ENCODE data around the gene HOXA1. TPM values are rescaled to one million over a fixed set of nuclear protein-coding genes. Genes with fewer than 3 reads are reported as not detected.

HOXA1 gene
- total RNA-seq, 1 donor from 2014 or later, result not detected

DNA sequence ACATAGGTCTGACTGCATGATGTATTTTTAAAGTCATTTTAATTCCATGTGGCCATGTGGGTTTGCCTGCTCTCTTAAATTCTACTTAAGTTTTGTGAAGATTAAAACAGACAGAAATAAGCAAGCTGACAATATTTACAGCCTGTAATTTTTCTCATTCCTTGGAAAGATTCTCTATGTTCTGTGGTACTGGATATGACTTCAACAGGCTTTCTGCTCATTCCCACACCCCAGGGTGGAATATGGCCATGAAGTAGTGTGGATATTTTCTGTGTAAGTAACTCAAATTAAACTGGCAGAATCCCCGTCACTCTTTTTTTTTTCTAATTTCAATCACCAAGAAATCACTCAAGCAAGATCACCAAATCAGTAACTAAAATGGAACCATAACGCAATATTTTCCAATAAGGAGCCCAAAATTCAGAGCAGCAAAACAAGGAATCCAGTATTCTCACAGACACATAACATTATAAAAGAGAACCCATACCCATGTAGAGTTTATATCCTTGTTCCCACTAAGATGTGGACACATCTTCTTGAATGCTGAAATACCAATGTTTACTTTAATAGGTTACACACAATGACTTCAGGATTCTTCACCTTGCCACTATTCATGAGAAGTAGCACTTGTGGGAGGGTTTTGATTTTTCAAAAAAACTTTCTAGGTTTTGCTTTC is 42.0 kb upstream of the HOXA1 start:
- Mint-ChIP-seq H3K4me3 (ENCODE audit: unreplicated experiment) (no peak overlapping the region), H3K27me3 (ENCODE audit: unreplicated experiment) (peaks cover 40% of the 10 kb centered on the region), H3K36me3 (ENCODE audit: unreplicated experiment) (peaks cover 5% of the 10 kb centered on the region), H3K4me1 (ENCODE audit: low read depth, unreplicated experiment) (no peaks in the 10 kb centered on the region), H3K27ac (ENCODE audit: unreplicated experiment) (no peak overlapping the region), H3K9me3 (ENCODE audit: unreplicated experiment) (peaks cover 4% of the 10 kb centered on the region)
- TF ChIP-seq, protein P1, sequence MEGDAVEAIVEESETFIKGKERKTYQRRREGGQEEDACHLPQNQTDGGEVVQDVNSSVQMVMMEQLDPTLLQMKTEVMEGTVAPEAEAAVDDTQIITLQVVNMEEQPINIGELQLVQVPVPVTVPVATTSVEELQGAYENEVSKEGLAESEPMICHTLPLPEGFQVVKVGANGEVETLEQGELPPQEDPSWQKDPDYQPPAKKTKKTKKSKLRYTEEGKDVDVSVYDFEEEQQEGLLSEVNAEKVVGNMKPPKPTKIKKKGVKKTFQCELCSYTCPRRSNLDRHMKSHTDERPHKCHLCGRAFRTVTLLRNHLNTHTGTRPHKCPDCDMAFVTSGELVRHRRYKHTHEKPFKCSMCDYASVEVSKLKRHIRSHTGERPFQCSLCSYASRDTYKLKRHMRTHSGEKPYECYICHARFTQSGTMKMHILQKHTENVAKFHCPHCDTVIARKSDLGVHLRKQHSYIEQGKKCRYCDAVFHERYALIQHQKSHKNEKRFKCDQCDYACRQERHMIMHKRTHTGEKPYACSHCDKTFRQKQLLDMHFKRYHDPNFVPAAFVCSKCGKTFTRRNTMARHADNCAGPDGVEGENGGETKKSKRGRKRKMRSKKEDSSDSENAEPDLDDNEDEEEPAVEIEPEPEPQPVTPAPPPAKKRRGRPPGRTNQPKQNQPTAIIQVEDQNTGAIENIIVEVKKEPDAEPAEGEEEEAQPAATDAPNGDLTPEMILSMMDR (IDR thresholded peaks at IDR 0.05; ENCODE audit: partially characterized antibody, unreplicated experiment), result no peak
- DNase-seq, result no peak

DNA sequence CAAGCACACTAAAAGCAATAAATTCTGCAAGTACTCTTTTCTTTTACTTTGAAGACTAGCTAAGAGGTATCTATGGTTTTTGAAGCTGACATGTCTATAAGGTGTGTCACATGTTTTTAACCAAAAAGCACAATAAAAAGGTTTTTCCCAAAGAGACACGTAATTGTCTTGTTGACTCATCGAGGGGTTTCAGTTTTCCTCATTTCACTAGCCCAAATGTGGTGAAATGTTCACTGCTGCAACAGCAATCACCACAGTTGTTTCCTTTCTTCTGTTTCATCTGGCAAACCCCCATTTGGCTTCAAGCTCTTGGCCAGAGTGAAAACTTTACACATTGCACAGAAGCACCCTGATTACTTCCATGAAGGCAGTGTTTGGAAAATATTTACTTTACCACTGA is 38.6 kb upstream of the HOXA1 start:
- Mint-ChIP-seq H3K36me3 (ENCODE audit: unreplicated experiment) (no peaks in the 10 kb centered on the region), H3K4me1 (ENCODE audit: low read depth, unreplicated experiment) (no peaks in the 10 kb centered on the region), H3K27me3 (ENCODE audit: unreplicated experiment) (peaks cover 35% of the 10 kb centered on the region), H3K27ac (ENCODE audit: unreplicated experiment) (no peak overlapping the region), H3K9me3 (ENCODE audit: unreplicated experiment) (peaks cover 5% of the 10 kb centered on the region), H3K4me3 (ENCODE audit: unreplicated experiment) (no peak overlapping the region)
- DNase-seq, result no peak
- TF ChIP-seq, protein P1 (IDR thresholded peaks at IDR 0.05; ENCODE audit: partially characterized antibody, unreplicated experiment), result no peak

DNA sequence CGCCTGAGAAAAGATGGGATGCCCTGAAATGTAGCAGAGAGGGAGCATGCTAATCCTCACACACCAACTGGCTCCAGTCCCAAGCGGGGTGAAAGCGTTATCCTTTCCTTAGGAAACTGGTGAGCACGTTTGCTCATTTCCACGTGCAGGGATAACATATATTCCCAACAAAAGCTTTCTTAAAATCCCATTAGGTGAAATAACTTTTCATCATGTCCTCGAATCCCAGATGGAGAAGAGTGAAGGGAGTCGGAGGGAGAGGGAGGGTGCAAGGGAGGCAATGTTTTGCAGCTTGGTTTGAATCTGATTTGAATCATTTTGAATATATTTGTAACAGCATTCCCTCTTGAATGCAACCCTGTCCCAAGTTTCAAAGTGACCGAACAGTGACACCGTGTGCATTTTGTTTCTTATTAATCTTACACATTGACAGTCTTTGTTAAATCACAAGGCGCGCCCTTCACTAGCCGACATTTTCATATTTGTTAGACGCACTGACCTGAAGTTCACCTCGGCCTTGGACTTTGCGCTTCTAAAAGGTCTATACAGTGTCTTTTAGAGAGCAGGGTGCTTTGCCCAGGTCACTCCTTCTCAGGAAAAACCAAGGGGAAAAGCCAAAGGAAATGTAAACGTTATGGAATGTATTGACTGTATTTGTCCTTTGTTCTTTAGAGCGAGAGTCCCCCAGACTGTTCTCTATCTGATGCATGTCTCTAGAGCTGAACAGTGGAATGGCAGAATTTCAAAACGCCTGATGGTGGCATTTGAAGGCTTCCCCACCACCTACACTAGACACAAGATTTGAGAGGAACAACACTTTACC is 37.8 kb upstream of the HOXA1 start:
- no peak for DNase-seq
- no peaks in the 10 kb centered on the region for H3K36me3 Mint-ChIP-seq (ENCODE audit: unreplicated experiment)
- no peak overlapping the region for H3K27ac Mint-ChIP-seq (ENCODE audit: unreplicated experiment)
- peaks cover 40% of the 10 kb centered on the region for H3K27me3 Mint-ChIP-seq (ENCODE audit: unreplicated experiment)
- peaks cover 5% of the 10 kb centered on the region for H3K9me3 Mint-ChIP-seq (ENCODE audit: unreplicated experiment)
- no peak overlapping the region for H3K4me3 Mint-ChIP-seq (ENCODE audit: unreplicated experiment)
- TF ChIP-seq, protein P1 (IDR thresholded peaks at IDR 0.05; ENCODE audit: partially characterized antibody, unreplicated experiment), result no peak
- no peaks in the 10 kb centered on the region for H3K4me1 Mint-ChIP-seq (ENCODE audit: low read depth, unreplicated experiment)

DNA sequence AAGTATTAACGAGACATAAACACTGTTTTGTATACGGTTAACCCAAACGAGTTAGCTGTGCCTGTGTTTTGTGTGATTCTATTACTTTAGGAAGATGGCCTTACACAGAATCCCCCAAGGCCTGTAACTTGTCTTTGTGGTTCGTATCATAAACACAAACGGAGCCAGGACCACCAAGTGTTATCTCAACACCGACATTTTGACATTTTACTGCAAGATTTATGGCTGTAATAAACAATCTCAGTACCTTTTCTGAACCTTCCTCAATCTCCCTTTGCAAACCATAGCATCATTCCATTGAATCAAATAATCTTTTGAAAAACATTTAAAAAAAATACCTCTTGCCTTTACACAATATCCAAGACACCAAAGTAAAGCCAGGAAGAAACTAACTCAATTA is 37.2 kb upstream of the HOXA1 start:
- Mint-ChIP-seq H3K27ac (ENCODE audit: unreplicated experiment) (no peak overlapping the region), H3K36me3 (ENCODE audit: unreplicated experiment) (no peaks in the 10 kb centered on the region), H3K4me3 (ENCODE audit: unreplicated experiment) (no peak overlapping the region), H3K9me3 (ENCODE audit: unreplicated experiment) (peaks cover 5% of the 10 kb centered on the region), H3K4me1 (ENCODE audit: low read depth, unreplicated experiment) (no peaks in the 10 kb centered on the region), H3K27me3 (ENCODE audit: unreplicated experiment) (peaks cover 36% of the 10 kb centered on the region)
- DNase-seq, result no peak
- TF ChIP-seq, protein P1 (IDR thresholded peaks at IDR 0.05; ENCODE audit: partially characterized antibody, unreplicated experiment), result no peak

DNA sequence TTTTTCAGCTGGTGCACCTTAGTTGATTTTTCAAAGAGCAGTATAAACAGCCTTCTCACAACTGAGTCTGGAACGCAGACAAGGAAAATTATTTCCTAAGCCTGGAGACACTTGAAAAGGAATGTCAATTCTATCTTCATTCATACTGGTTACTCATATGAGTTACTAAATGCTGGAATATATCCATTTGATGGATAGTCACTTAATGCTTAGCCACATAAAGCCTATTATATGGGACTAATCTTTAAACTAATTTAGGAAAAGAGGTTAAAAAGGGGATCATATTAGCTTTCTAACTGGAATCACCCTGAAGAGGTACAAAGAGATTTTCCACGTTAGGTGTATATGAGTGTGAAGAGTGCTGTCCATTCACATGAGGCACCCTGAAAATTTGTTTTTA is 36.4 kb upstream of the HOXA1 start:
- peaks cover 5% of the 10 kb centered on the region for H3K9me3 Mint-ChIP-seq (ENCODE audit: unreplicated experiment)
- H3K27ac Mint-ChIP-seq (ENCODE audit: unreplicated experiment), result no peak overlapping the region
- TF ChIP-seq, protein P1 (IDR thresholded peaks at IDR 0.05; ENCODE audit: partially characterized antibody, unreplicated experiment), result no peak
- no peak for DNase-seq
- no peak overlapping the region for H3K4me3 Mint-ChIP-seq (ENCODE audit: unreplicated experiment)
- H3K4me1 Mint-ChIP-seq (ENCODE audit: low read depth, unreplicated experiment), result no peaks in the 10 kb centered on the region
- peaks cover 36% of the 10 kb centered on the region for H3K27me3 Mint-ChIP-seq (ENCODE audit: unreplicated experiment)
- no peaks in the 10 kb centered on the region for H3K36me3 Mint-ChIP-seq (ENCODE audit: unreplicated experiment)

Data from glutamatergic neuron (in vitro differentiated cells).